Fibroblast of lung (primary cell): ENCODE measurements around the gene ANO10. TPM values are rescaled to one million over a fixed set of nuclear protein-coding genes. Genes with fewer than 3 reads are reported as not detected.
A peak's percentile ranks its signal among the peaks of the same experiment; 100 is the strongest.

ENCODE experiments used
- DNase-seq, 2 donors: peaks; one replicate each; pipeline versions ENCODE4 v3.0.0 to v3.0.0-alpha.2; 2010; ENCODE audit warnings: low read depth in 2 of 2
- H2AFZ ChIP-seq: 2 replicates; pipeline ENCODE4 v1.5.1; 2012; ENCODE audit warnings: low read length, control low read depth, inconsistent platforms
- H3K27ac ChIP-seq: 2 replicates; pipeline ENCODE4 v1.5.1; 2011; ENCODE audit warnings: low read length, control low read depth; ENCODE audit not compliant: insufficient read depth
- H3K27me3 ChIP-seq: 2 replicates; pipeline ENCODE4 v1.5.1; 2011; ENCODE audit warnings: mild to moderate bottlenecking, low read length; ENCODE audit not compliant: control insufficient read depth, insufficient read depth
- H3K36me3 ChIP-seq: 2 replicates; pipeline ENCODE4 v1.5.1; 2011; ENCODE audit warnings: low read length; ENCODE audit not compliant: control insufficient read depth, insufficient read depth
- H3K4me1 ChIP-seq: 2 replicates; pipeline ENCODE4 v1.5.1; 2011; ENCODE audit warnings: low read length; ENCODE audit not compliant: control insufficient read depth, insufficient read depth; ENCODE audit errors: extremely low read depth
- H3K4me2 ChIP-seq: 2 replicates; pipeline ENCODE4 v1.5.1; 2011; ENCODE audit warnings: low read length, control low read depth; ENCODE audit not compliant: insufficient read depth; ENCODE audit errors: extremely low read depth
- H3K4me3 ChIP-seq, 4 experiments: fragments of 200-600 bp in 1 of 4; sonication (generic) in 1 of 4; replicated peaks in 1 of 4; 2 replicates each; pipeline ENCODE4 v1.5.1; 2011 to 2016; ENCODE audit warnings: low read length in 4 of 4, low read depth in 3 of 4, mild to moderate bottlenecking in 3 of 4, control low read depth in 2 of 4, inconsistent platforms in 1 of 4, mixed read lengths in 1 of 4; ENCODE audit not compliant: insufficient read depth in 1 of 4; ENCODE audit errors: control extremely low read depth in 1 of 4
- H3K79me2 ChIP-seq: 2 replicates; pipeline ENCODE4 v1.5.1; 2012; ENCODE audit warnings: mild to moderate bottlenecking, low read length, inconsistent platforms; ENCODE audit not compliant: control insufficient read depth, insufficient read depth
- H3K9ac ChIP-seq: 2 replicates; pipeline ENCODE4 v1.5.1; 2011; ENCODE audit warnings: mild to moderate bottlenecking, low read length, control low read depth; ENCODE audit not compliant: insufficient read depth
- H3K9me3 ChIP-seq: 2 replicates; pipeline ENCODE4 v1.5.1; 2012; ENCODE audit warnings: low read depth, low read length; ENCODE audit not compliant: control insufficient read depth, insufficient read depth
- H4K20me1 ChIP-seq: 2 replicates; pipeline ENCODE4 v1.5.1; 2011; ENCODE audit warnings: low read length; ENCODE audit not compliant: control insufficient read depth, insufficient read depth; ENCODE audit errors: extremely low read depth
- CTCF ChIP-seq, 2 donors: IDR thresholded peaks in 1 of 2; conservative IDR thresholded peaks in 1 of 2; 1 replicate in 1 of 2; 2 replicates in 1 of 2; pipeline ENCODE4 v1.5.1; 2011 to 2012; ENCODE audit warnings: low read length in 2 of 2, control low read depth in 1 of 2, inconsistent platforms in 1 of 2, low read depth in 1 of 2, mild to moderate bottlenecking in 1 of 2
- EZH2 ChIP-seq: IDR thresholded peaks from 2 replicates; pipeline ENCODE4 v1.5.1; 2012; ENCODE audit warnings: low read length, control low read depth, mild to moderate bottlenecking; ENCODE audit errors: missing control alignments
- polyA plus RNA-seq, 2 donors: library from polyadenylated mRNA; depleted of rRNA in 1 of 2; stranded (reverse) in 1 of 2; unstranded in 1 of 2; fragments of >200 nt; gene quantifications; 2 replicates each; pipeline ENCODE4 v1.2.1, GENCODE V29; 2011 to 2012; ENCODE audit warnings: missing spikeins in 1 of 2
- total RNA-seq: library from RNA; depleted of rRNA; stranded (reverse); fragments of >200 nt; gene quantifications from 2 replicates; pipeline ENCODE4 v1.2.1, GENCODE V29; 2014

Gene ANO10
- total and polyA plus RNA-seq, 2 donors (not counting 1 experiment from before 2014, with no cell fraction given), result 103 to 138 TPM

- Histone ChIP-seq H3K27ac (no peak overlapping the region), H2AFZ (no peak overlapping the region), H3K4me3 (no peak overlapping the region), H4K20me1 (no peaks in the 10 kb centered on the region), H3K79me2 (peaks cover 4% of the 10 kb centered on the region), H3K9me3 (no peaks in the 10 kb centered on the region), H3K36me3 (no peaks in the 10 kb centered on the region), H3K4me1 (no peaks in the 10 kb centered on the region), H3K27me3 (no peaks in the 10 kb centered on the region), H3K9ac (no peak overlapping the region), H3K4me2 (no peak overlapping the region)
- peak; percentile 51 to 72 for DNase-seq
- TF ChIP-seq EZH2 (no peak), CTCF (conservative IDR thresholded peaks at IDR 0.05 in 1 of 2, IDR thresholded peaks at IDR 0.05 in 1 of 2; ENCODE audit: low read depth in 1 of 2, low read length in 2 of 2) (no peak)
Measured at GRCh38 chr3:43330981-43331380, 290.8 kb downstream of the ANO10 start.

GRCh38 chr3:43328653-43329052 lies 293.2 kb downstream of the ANO10 start:
- H3K4me1 ChIP-seq, result no peaks in the 10 kb centered on the region
- no peaks in the 10 kb centered on the region for H3K27me3 ChIP-seq
- TF ChIP-seq CTCF (conservative IDR thresholded peaks at IDR 0.05 in 1 of 2, IDR thresholded peaks at IDR 0.05 in 1 of 2; ENCODE audit: low read depth in 1 of 2, low read length in 2 of 2), result no peak
- H3K9me3 ChIP-seq, result no peaks in the 10 kb centered on the region
- peaks cover 5% of the 10 kb centered on the region for H3K79me2 ChIP-seq
- H3K4me3 ChIP-seq, result no peak overlapping the region
- H3K4me2 ChIP-seq, result no peak overlapping the region
- no peaks in the 10 kb centered on the region for H4K20me1 ChIP-seq
- H2AFZ ChIP-seq, result no peak overlapping the region
- no peaks in the 10 kb centered on the region for H3K36me3 ChIP-seq
- DNase-seq, result no peak
- H3K9ac ChIP-seq, result no peak overlapping the region
- no peak overlapping the region for H3K27ac ChIP-seq

- no peak overlapping the region for H3K4me3 ChIP-seq
- no peak for DNase-seq
- TF ChIP-seq EZH2, result no peak
- no peak for TF ChIP-seq CTCF (conservative IDR thresholded peaks at IDR 0.05 in 1 of 2, IDR thresholded peaks at IDR 0.05 in 1 of 2; ENCODE audit: low read depth in 1 of 2, low read length in 2 of 2)
- H3K79me2 ChIP-seq, result peaks cover 9% of the 10 kb centered on the region
- H3K9me3 ChIP-seq, result no peaks in the 10 kb centered on the region
- no peak overlapping the region for H3K27ac ChIP-seq
- H3K27me3 ChIP-seq, result no peaks in the 10 kb centered on the region
- H4K20me1 ChIP-seq, result no peaks in the 10 kb centered on the region
- H3K36me3 ChIP-seq, result no peaks in the 10 kb centered on the region
- no peak overlapping the region for H3K9ac ChIP-seq
- no peaks in the 10 kb centered on the region for H3K4me1 ChIP-seq
- H3K4me2 ChIP-seq, result no peak overlapping the region
- no peak overlapping the region for H2AFZ ChIP-seq
Measured at GRCh38 chr3:43327582-43327979, 294.2 kb downstream of the ANO10 start.
